ENCODE data around the gene LRIT1.

GRCh38 chr10:84247496-84247895 lies 6.2 kb upstream of the LRIT1 start:
- TF ChIP-seq POLR2A (IDR thresholded peaks at IDR 0.05; ENCODE audit: low read depth, low read length) (no peak), CTCF (IDR thresholded peaks at IDR 0.05; ENCODE audit: extremely low read depth in 1 of 2, insufficient read depth in 1 of 2, low read depth in 1 of 2, low read length in 2 of 2) (no peak), POLR2AphosphoS5 (IDR thresholded peaks at IDR 0.05; ENCODE audit: insufficient read depth, low read depth, low read length) (no peak), EZH2 (IDR thresholded peaks at IDR 0.05; ENCODE audit: borderline replicate concordance, low read depth, low read length, severe bottlenecking) (no peak), FOS (IDR thresholded peaks at IDR 0.05; ENCODE audit: borderline replicate concordance, insufficient read depth, low read length) (no peak), JUN (IDR thresholded peaks at IDR 0.05; ENCODE audit: borderline replicate concordance, insufficient read depth, insufficient read length, low read depth) (no peak), MAX (IDR thresholded peaks at IDR 0.05; ENCODE audit: insufficient read depth, insufficient read length) (no peak), MYC (IDR thresholded peaks at IDR 0.05; ENCODE audit: low read depth, low read length) (no peak)
